GM23338 (cell line): Measurements from ENCODE around the gene CASS4. TPM values are rescaled to one million over a fixed set of nuclear protein-coding genes. Genes with fewer than 3 reads are reported as not detected.

Experiments used
- ATAC-seq: fragments of 200-7000 bp; cut with Tn5 transposase; 3 replicates; pipeline ENCODE4 v1.9.1; 2020
- DNase-seq: peaks from one replicate; pipeline ENCODE4 v3.0.0-alpha.2; 2015; ENCODE audit warnings: low spot score
- H2AFZ ChIP-seq: fragments of 200-600 bp; sonication (generic); 2 replicates; pipeline ENCODE4 v1.8.0; 2016; ENCODE audit warnings: antibody characterized with exemption, mild to moderate bottlenecking, moderate library complexity
- H3F3A ChIP-seq: fragments of 200-600 bp; sonication (generic); replicated peaks from 2 replicates; pipeline ENCODE4 v1.8.0; 2017; ENCODE audit warnings: antibody characterized with exemption, mixed run types, low read depth
- H3K27ac ChIP-seq: fragments of 200-600 bp; sonication (generic); 2 replicates; pipeline ENCODE4 v1.6.1; 2016; ENCODE audit warnings: low read depth
- H3K27me3 ChIP-seq: fragments of 200-600 bp; sonication (generic); 2 replicates; pipeline ENCODE4 v1.8.0; 2016; ENCODE audit warnings: mild to moderate bottlenecking, mixed run types, moderate library complexity; ENCODE audit not compliant: insufficient read depth
- H3K36me3 ChIP-seq: fragments of 200-600 bp; sonication (generic); 2 replicates; pipeline ENCODE4 v1.8.0; 2016; ENCODE audit warnings: mild to moderate bottlenecking; ENCODE audit not compliant: insufficient read depth
- H3K4me1 ChIP-seq: fragments of 200-600 bp; sonication (generic); 2 replicates; pipeline ENCODE4 v1.8.0; 2016; ENCODE audit warnings: mild to moderate bottlenecking, moderate library complexity; ENCODE audit not compliant: insufficient read depth
- H3K4me2 ChIP-seq: fragments of 200-600 bp; sonication (generic); 2 replicates; pipeline ENCODE4 v1.7.1; 2017; ENCODE audit warnings: mixed run types
- H3K4me3 ChIP-seq: fragments of 200-600 bp; sonication (generic); 2 replicates; pipeline ENCODE4 v1.6.1; 2016; ENCODE audit warnings: mixed run types
- H3K79me2 ChIP-seq: fragments of 200-600 bp; sonication (generic); replicated peaks from 2 replicates; pipeline ENCODE4 v1.8.0; 2017; ENCODE audit warnings: mild to moderate bottlenecking; ENCODE audit not compliant: insufficient read depth
- H3K9me2 ChIP-seq: fragments of 200-600 bp; sonication (generic); 2 replicates; pipeline ENCODE4 v1.8.0; 2017; ENCODE audit not compliant: insufficient read depth
- H4K20me1 ChIP-seq: fragments of 200-600 bp; sonication (generic); replicated peaks from 2 replicates; pipeline ENCODE4 v1.8.0; 2017; ENCODE audit warnings: mild to moderate bottlenecking; ENCODE audit not compliant: insufficient read depth
- H3K27ac Mint-ChIP-seq: 2 replicates; pipeline ENCODE4 v1.8.0; 2020; ENCODE audit warnings: inconsistent platforms, mild to moderate bottlenecking, moderate library complexity, mixed read lengths
- H3K27me3 Mint-ChIP-seq: 3 replicates; pipeline ENCODE4 v1.8.0; 2022; ENCODE audit warnings: low read depth, mild to moderate bottlenecking, moderate library complexity, mixed read lengths, inconsistent platforms; ENCODE audit not compliant: insufficient read depth, poor library complexity
- H3K36me3 Mint-ChIP-seq: 3 replicates; pipeline ENCODE4 v1.8.0; 2021; ENCODE audit warnings: low read depth, mild to moderate bottlenecking, inconsistent platforms, moderate library complexity, mixed read lengths
- H3K4me1 Mint-ChIP-seq: 3 replicates; pipeline ENCODE4 v1.8.0; 2020; ENCODE audit warnings: mild to moderate bottlenecking, inconsistent platforms, mixed read lengths
- H3K4me3 Mint-ChIP-seq: 3 replicates; pipeline ENCODE4 v1.8.0; 2021; ENCODE audit warnings: moderate library complexity, mild to moderate bottlenecking, inconsistent platforms, mixed read lengths
- H3K9me3 Mint-ChIP-seq: 3 replicates; pipeline ENCODE4 v1.8.0; 2020; ENCODE audit warnings: moderate library complexity, mild to moderate bottlenecking, inconsistent platforms, mixed read lengths
- CREB1 ChIP-seq: fragments of 250-450 bp; sonication (Bioruptor Pico); IDR thresholded peaks from 2 replicates; pipeline ENCODE4 v1.5.0; 2020; ENCODE audit warnings: low read depth, mild to moderate bottlenecking, moderate library complexity
- EZH2 ChIP-seq: fragments of 200-600 bp; sonication (generic); IDR thresholded peaks from one replicate; pipeline ENCODE4 v1.8.0; 2017; ENCODE audit warnings: antibody characterized with exemption, mild to moderate bottlenecking, low read depth; ENCODE audit not compliant: unreplicated experiment
- EZH2phosphoT487 ChIP-seq: fragments of 200-600 bp; sonication (generic); IDR thresholded peaks from one replicate; pipeline ENCODE4 v1.8.1; 2018; ENCODE audit warnings: antibody characterized with exemption; ENCODE audit not compliant: unreplicated experiment
- JUNB ChIP-seq: IDR thresholded peaks from one replicate; pipeline ENCODE4 v1.6.1; 2016; ENCODE audit warnings: antibody characterized with exemption; ENCODE audit not compliant: unreplicated experiment
- NANOG ChIP-seq: IDR thresholded peaks from 2 replicates; pipeline ENCODE4 v1.6.1; 2016; ENCODE audit warnings: antibody characterized with exemption, borderline replicate concordance
- STAT1 ChIP-seq: IDR thresholded peaks from one replicate; pipeline ENCODE4 v1.6.1; 2016; ENCODE audit warnings: antibody characterized with exemption; ENCODE audit not compliant: unreplicated experiment
- ZNF331 ChIP-seq: fragments of 250-450 bp; sonication (Bioruptor Pico); IDR thresholded peaks from 2 replicates; pipeline ENCODE4 v1.5.0; 2020; ENCODE audit warnings: low read depth, mild to moderate bottlenecking, moderate library complexity
- polyA plus RNA-seq: library from polyadenylated mRNA; unstranded; fragments of >200 nt; fragmentation: Nextera tagmentation; extraction: Ambion mirVana; gene quantifications from 2 replicates; pipeline ENCODE4 v1.2.1, GENCODE V29; 2016
- total RNA-seq: library from RNA; depleted of rRNA; stranded (reverse); fragments of >200 nt; shearing (Covaris generic); gene quantifications from 2 replicates; pipeline ENCODE4 v1.2.3, GENCODE V29; 2014
- TF ChIP-seq, protein P1 (sequence below): IDR thresholded peaks from 2 replicates; pipeline ENCODE4 v1.6.1; 2016; ENCODE audit warnings: antibody characterized with exemption
- TF ChIP-seq, protein P2 (sequence below): fragments of 250-450 bp; sonication (Bioruptor Pico); IDR thresholded peaks from 2 replicates; pipeline ENCODE4 v1.5.0; 2020; ENCODE audit warnings: mild to moderate bottlenecking, moderate library complexity
- TF ChIP-seq, protein P3 (sequence below), 2 experiments: fragments of 200-600 bp in 1 of 2; sonication (generic) in 1 of 2; conservative IDR thresholded peaks; 2 replicates each; pipeline versions ENCODE4 v1.5.1 to v1.6.1; 2016 to 2017; ENCODE audit warnings: antibody characterized with exemption in 2 of 2, low read depth in 2 of 2, mild to moderate bottlenecking in 2 of 2, moderate library complexity in 1 of 2

The CASS4 gene
- total and polyA plus RNA-seq, 2 experiments from 2014 or later: not detected

DNA sequence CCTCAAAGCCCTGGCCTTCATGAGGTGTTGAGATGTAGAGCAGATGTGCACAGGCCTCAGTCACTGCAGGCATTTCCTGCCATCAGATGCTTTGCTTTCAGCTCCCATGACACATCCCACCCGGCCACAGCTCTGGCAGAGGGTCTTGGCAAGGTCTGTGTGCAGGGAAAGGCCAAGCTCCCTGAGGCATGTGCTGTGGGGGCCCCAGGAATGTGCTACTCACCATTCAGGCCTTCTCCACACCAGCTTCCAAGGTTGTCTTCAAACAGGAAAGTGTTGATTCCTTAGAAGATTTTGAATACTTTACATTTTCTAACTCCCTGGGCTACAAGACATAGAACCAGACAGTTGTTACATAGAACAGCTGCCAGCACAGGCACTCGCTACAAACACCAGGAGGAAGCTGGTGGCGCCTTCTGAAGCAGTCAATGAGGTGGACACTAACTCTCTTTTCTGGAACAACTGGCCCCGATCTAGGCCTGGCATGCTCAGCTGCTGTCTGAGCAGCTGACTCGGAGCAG is 27.8 kb downstream of the CASS4 start:
- no peaks in the 10 kb centered on the region for H3K36me3 ChIP-seq
- no peaks in the 10 kb centered on the region for H3K4me1 Mint-ChIP-seq
- peaks cover 5% of the 10 kb centered on the region for H3K27me3 Mint-ChIP-seq
- H3K4me2 ChIP-seq: no peak overlapping the region
- DNase-seq (no peak), ATAC-seq (no peak)
- H3K27ac Mint-ChIP-seq: no peak overlapping the region
- H3K79me2 ChIP-seq: no peaks in the 10 kb centered on the region
- H2AFZ ChIP-seq: no peak overlapping the region
- no peaks in the 10 kb centered on the region for H3K27me3 ChIP-seq
- H3K9me2 ChIP-seq: no peaks in the 10 kb centered on the region
- no peaks in the 10 kb centered on the region for H4K20me1 ChIP-seq
- no peaks in the 10 kb centered on the region for H3K4me1 ChIP-seq
- H3K27ac ChIP-seq: no peak overlapping the region
- no peak overlapping the region for H3K4me3 Mint-ChIP-seq
- H3K9me3 Mint-ChIP-seq: no peaks in the 10 kb centered on the region
- no peaks in the 10 kb centered on the region for H3K36me3 Mint-ChIP-seq
- H3K4me3 ChIP-seq: no peak overlapping the region
- no peaks in the 10 kb centered on the region for H3F3A ChIP-seq
- TF ChIP-seq NANOG (no peak), JUNB (no peak), ZNF331 (no peak), STAT1 (no peak), CREB1 (CRISPR knock-in tag) (no peak), EZH2phosphoT487 (no peak), EZH2 (no peak)
- TF ChIP-seq, protein P1, sequence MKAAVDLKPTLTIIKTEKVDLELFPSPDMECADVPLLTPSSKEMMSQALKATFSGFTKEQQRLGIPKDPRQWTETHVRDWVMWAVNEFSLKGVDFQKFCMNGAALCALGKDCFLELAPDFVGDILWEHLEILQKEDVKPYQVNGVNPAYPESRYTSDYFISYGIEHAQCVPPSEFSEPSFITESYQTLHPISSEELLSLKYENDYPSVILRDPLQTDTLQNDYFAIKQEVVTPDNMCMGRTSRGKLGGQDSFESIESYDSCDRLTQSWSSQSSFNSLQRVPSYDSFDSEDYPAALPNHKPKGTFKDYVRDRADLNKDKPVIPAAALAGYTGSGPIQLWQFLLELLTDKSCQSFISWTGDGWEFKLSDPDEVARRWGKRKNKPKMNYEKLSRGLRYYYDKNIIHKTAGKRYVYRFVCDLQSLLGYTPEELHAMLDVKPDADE: no peak
- TF ChIP-seq, protein P2, sequence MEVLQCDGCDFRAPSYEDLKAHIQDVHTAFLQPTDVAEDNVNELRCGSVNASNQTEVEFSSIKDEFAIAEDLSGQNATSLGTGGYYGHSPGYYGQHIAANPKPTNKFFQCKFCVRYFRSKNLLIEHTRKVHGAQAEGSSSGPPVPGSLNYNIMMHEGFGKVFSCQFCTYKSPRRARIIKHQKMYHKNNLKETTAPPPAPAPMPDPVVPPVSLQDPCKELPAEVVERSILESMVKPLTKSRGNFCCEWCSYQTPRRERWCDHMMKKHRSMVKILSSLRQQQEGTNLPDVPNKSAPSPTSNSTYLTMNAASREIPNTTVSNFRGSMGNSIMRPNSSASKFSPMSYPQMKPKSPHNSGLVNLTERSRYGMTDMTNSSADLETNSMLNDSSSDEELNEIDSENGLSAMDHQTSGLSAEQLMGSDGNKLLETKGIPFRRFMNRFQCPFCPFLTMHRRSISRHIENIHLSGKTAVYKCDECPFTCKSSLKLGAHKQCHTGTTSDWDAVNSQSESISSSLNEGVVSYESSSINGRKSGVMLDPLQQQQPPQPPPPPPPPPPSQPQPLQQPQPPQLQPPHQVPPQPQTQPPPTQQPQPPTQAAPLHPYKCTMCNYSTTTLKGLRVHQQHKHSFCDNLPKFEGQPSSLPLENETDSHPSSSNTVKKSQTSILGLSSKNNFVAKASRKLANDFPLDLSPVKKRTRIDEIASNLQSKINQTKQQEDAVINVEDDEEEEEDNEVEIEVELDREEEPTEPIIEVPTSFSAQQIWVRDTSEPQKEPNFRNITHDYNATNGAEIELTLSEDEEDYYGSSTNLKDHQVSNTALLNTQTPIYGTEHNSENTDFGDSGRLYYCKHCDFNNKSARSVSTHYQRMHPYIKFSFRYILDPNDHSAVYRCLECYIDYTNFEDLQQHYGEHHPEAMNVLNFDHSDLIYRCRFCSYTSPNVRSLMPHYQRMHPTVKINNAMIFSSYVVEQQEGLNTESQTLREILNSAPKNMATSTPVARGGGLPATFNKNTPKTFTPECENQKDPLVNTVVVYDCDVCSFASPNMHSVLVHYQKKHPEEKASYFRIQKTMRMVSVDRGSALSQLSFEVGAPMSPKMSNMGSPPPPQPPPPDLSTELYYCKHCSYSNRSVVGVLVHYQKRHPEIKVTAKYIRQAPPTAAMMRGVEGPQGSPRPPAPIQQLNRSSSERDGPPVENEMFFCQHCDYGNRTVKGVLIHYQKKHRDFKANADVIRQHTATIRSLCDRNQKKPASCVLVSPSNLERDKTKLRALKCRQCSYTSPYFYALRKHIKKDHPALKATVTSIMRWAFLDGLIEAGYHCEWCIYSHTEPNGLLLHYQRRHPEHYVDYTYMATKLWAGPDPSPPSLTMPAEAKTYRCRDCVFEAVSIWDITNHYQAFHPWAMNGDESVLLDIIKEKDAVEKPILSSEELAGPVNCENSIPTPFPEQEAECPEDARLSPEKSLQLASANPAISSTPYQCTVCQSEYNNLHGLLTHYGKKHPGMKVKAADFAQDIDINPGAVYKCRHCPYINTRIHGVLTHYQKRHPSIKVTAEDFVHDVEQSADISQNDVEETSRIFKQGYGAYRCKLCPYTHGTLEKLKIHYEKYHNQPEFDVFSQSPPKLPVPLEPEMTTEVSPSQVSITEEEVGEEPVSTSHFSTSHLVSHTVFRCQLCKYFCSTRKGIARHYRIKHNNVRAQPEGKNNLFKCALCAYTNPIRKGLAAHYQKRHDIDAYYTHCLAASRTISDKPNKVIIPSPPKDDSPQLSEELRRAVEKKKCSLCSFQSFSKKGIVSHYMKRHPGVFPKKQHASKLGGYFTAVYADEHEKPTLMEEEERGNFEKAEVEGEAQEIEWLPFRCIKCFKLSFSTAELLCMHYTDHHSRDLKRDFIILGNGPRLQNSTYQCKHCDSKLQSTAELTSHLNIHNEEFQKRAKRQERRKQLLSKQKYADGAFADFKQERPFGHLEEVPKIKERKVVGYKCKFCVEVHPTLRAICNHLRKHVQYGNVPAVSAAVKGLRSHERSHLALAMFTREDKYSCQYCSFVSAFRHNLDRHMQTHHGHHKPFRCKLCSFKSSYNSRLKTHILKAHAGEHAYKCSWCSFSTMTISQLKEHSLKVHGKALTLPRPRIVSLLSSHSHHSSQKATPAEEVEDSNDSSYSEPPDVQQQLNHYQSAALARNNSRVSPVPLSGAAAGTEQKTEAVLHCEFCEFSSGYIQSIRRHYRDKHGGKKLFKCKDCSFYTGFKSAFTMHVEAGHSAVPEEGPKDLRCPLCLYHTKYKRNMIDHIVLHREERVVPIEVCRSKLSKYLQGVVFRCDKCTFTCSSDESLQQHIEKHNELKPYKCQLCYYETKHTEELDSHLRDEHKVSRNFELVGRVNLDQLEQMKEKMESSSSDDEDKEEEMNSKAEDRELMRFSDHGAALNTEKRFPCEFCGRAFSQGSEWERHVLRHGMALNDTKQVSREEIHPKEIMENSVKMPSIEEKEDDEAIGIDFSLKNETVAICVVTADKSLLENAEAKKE: no peak
- TF ChIP-seq, protein P3, sequence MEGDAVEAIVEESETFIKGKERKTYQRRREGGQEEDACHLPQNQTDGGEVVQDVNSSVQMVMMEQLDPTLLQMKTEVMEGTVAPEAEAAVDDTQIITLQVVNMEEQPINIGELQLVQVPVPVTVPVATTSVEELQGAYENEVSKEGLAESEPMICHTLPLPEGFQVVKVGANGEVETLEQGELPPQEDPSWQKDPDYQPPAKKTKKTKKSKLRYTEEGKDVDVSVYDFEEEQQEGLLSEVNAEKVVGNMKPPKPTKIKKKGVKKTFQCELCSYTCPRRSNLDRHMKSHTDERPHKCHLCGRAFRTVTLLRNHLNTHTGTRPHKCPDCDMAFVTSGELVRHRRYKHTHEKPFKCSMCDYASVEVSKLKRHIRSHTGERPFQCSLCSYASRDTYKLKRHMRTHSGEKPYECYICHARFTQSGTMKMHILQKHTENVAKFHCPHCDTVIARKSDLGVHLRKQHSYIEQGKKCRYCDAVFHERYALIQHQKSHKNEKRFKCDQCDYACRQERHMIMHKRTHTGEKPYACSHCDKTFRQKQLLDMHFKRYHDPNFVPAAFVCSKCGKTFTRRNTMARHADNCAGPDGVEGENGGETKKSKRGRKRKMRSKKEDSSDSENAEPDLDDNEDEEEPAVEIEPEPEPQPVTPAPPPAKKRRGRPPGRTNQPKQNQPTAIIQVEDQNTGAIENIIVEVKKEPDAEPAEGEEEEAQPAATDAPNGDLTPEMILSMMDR (conservative IDR thresholded peaks at IDR 0.05; ENCODE audit: low read depth in 2 of 2): no peak
